GM18867 (cell line): Measurements from ENCODE around the gene ADAMTS2.
"Not testable (repeated sequence)": the region's sequence is repeated elsewhere in the genome, so short reads cannot be mapped to it uniquely, and the experiment has no call there.

Experiments
- ATAC-seq: cut with Tn5 transposase; IDR thresholded peaks from one replicate; pipeline ENCODE4 v1.9.1; 2021; ENCODE audit warnings: mild to moderate bottlenecking, moderate library complexity; ENCODE audit not compliant: unreplicated experiment

ADAMTS2 gene

DNA sequence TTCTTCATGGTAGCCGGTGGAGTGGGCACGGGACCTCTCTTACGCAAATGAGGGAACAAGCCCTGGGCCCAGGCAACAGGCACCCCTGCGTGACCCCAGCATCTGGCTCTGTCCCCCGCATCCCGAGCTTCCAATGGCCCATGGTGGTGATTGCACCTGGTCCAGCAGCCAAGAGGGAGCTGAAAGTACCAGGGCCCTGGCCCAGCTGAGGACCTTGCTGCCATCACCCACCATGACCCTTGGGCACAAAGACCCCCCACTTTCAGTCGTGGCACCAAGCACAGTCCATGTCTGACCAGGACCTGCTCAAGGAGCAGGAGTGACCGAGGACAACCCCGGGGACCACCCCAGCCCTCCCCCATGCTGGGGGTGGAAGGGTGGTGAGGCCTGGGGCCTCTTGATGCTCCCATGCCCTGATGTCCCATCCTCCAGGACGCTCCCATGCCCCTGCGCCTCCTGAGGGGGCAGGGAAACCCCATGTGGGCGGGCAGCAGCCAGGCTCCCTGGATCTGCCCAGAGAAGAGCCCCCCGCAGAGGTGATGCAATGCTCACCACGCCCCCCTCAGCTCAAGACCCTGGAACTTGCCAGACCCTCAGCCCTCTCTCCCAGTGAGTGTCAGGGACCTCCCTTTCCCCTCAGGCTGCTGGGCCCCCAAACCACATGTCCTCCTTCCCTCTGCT is 123.9 kb downstream of the ADAMTS2 start:
- no peak for ATAC-seq

DNA sequence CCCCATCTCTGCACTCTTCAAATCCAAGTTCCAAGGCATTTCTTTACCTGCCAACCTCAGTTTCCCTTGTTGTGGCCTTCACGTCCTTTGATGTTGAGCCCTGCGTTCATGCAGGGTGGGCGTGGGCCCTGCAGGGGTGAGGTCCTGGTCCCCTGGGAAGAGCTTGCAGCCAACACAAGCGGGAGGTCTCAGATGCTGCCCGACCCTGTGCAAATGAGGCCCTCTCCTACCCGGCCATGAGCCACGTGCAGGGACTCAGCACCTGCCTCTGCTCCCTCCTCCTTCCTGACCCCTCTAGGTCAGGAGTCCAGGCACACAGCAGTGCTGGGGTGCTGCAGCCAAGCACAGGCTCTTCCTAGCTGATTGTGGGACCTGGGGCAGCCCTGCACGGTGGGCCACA is 124.5 kb downstream of the ADAMTS2 start:
- no peak for ATAC-seq

DNA sequence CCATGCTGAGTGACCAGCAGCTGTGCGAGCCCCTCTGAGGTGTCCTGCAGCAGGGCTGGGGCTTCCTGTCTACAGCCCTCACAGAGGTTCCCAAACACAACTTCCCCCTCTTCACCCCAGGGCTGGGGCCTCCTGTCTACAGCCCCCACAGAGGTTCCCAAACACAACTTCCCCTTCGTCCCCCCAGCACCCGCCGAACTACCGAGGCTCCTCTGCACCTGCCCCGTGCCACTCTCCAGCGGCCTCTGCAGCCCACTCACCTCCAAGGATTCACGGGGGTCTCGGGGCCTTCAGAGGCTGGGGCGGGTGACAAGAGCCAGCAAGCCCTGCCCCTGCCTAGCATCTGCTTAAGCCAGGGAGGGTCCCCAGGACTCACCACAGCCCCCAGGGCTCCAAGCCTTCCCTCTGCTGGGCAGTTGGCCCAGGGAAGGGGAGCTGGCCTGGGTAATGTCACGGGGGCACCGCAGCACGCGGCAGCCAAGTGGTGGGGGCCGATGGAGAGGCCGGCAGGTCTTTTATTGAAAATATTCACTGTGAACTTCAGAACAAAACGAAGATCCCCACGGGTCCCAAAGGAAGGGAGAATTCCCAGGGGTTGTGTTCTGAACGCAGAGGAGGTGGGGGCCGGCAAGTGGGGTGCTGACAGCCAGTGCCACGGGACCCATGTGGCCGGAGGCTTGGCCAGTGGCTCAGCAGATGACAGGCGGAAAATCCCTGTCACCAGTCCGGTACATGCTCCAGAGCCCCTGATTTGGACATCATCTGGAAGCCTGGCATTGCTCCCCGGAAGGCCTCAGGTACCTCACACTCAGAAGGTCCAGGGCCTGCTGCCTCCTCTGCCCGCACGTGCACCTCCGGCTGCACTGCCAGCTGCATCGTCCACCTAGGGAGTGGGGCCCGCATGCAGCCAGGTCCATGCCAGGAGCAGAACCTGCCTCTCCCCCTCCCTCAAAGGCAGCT is 125.3 kb downstream of the ADAMTS2 start:
- ATAC-seq = no peak

DNA sequence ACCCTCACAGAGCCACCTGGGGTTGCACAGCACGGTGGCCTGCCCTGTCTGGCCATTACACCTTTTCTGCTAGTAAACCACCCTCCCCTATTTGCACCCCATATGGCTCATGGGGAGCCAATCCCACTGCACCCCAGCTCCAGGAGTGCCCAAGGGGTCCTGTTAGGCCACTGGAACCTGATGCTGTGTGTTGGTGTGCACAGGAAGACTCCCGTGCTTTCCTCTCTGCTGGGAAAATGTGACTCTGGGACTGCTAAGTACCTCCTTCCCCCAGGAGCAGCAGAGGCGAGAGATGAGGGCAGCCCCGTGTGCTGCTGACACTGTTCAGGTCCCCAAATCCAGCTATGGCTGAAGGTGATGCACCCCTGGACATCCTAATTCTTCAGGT is 126.3 kb downstream of the ADAMTS2 start:
- ATAC-seq = no peak

DNA sequence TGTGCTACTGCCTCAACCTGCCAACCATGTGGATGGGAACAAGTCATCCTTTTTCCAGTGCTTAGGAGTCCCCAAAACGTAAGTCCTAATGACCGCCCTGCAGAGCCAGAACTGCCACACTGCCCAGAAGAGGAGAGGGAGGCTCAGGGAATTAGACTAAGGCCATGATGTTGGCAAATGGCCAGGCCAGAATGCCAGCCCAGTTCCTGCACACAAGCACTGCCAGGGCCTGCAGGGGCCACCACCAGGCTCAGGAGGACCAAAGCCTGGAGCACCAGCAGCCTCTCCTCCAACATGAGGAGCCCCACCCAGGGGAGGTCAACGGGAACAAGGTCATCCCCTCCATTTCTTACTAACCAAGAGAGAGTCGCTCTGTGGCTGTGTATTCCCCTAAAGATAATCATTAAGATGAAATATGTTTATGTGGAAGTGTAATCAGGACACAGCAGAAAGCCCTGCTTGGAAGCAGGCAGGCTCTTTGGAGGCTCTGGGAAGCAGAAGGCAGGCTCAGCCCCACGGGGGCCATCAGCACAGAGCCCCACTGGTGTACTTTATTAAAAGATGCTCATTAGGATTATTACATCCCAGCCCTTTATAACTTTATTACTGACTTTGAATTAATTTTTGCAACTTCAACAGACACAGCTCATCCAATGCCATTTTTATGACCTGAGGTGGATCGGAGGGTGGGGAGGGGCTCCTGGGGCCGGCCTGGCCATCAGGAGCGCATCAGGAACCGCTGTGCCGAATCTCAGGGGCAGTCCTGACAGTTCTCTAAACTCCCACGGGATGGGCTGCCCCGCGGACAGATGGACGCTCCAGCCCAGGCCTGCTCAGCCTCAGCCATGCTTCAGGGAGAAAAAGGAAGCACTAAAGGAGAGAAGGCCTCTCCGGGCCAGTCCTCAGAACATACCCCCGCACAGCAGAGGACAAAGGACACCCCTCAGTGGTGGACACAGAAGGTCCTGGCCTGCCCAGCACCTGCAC is 127.0 kb downstream of the ADAMTS2 start:
- ATAC-seq = no peak

DNA sequence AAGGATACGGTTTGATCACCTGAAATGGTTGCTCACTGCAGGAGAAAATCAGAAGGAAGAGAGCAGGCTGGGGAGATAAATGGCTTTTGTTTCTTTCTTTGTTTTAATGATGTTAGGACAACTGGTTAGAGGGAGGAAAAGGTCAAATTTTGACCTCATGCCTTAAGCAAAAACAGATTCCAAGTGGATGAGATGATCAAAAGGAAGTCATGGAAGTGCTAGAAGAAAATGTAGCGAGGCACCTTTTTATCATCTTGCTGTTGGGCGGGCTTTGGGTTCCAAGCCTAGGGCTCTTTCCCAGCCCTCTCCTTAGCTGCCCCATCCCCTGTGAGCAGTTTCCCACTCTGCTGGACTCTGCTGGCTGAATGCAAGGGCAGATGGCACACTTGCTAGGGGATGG is 127.9 kb downstream of the ADAMTS2 start:
- no peak for ATAC-seq

DNA sequence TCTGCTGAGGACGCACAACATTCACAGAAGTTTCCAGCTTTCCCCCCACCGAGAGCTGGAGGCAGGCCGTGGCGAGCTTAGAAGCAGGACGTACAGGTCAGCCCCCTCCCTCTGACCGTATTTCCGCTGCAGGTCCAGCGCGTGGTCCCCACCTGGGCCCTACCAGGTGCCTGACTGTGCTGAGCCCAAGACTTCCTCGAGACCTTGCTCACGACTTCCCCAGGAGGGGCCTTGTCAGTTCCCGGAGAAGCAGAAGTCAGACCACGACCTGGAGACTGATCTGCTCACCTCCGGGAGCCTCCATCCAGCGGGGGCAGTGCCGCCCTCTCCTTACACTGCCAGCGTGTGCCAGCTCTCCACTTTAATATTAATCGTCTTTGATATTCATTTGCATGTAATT is 128.9 kb downstream of the ADAMTS2 start:
- not testable (repeated sequence) for ATAC-seq

DNA sequence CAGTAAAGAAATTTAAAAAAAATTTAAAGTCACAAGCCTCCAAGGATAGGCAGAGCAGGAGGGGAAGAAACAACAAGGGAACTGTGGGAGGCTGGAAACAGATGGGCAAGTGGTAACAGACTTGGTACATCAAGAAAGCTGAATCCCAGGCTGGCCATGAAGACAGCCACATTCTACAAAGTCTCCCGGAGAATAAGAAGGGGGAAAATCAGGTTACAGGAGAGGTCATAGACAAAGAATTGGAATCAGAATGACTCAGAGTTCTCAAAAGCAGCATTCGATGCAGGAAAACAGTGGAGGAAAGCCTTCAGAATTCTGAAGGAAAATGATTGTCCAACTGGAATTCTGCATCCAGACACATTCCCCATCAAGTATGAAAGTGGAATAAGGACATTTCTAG is 129.7 kb downstream of the ADAMTS2 start:
- no peak for ATAC-seq

DNA sequence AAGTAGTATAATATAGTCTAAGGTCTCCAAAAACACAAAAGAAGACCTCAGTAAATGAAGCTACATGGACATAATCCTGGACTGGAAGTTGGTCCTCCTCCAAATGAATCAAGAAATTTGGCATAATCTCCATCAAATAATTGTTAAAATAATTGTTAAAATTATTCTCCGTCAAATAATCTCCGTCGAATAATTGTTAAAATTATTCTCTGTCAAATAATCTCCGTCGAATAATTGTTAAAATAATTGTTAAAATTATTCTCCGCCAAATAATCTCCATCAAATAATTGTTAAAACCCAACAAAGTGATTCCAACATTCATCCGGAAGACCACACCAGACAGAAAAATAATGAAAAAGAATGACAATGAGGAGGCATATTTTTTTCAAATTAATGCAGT is 130.6 kb downstream of the ADAMTS2 start:
- ATAC-seq = no peak

DNA sequence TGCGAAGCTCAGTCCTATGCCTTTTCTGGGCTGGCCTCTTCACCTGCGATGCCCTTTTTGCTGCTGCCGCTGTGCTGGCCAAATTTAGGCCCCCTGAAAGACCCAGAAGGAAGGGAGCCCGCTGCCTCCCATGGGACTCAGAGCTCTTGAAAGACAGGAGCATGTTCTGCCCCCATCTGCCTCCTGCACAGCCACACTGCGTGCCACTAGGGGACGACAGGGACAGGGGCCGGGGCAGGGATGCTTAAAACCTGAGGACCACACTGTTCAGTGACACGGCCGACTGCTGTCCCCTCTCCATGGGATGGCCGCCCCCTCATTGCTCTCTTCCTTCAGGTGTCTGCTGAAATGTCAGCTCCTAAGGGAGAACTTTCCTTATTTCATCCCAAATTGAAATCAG is 132.4 kb downstream of the ADAMTS2 start:
- no peak for ATAC-seq

DNA sequence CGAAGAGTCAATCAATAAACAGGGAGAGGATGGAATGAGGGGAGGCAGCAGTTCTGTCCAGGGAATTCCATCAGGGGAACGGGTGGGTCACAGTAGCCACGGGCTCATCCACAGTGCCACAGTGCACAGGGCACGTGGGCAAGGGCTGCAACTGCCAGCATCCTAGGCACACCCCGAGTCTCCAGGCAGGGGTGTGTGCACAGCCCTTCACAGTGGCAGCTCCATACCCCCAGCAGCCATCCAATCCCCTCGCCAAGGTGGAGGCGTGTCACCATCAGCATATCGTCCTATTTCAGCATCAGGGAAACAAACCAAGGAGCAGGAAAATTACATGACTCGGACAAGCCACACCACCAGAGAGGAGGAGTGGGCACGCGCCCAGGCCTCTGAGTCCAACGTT is 133.6 kb downstream of the ADAMTS2 start:
- no peak for ATAC-seq

DNA sequence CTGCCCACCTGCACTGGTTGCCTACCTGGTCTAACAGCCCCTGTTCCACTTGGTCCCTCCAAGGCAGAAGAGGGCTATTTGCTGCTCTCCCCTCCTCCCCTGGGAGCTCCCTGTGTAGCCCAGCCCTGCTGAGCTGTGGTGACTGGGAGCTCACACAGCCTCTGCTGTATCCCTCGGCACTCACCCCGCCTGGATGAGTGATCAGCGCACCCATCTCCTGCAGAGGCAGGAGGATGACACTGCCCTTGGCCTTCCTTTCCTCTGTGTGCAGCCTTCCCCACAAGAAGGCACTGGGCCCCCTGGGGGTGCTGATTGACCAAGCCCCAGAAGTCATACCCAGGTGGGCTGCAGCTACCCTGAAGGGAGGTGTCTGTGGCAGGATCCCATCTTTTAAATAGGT is 134.2 kb downstream of the ADAMTS2 start:
- no peak for ATAC-seq

DNA sequence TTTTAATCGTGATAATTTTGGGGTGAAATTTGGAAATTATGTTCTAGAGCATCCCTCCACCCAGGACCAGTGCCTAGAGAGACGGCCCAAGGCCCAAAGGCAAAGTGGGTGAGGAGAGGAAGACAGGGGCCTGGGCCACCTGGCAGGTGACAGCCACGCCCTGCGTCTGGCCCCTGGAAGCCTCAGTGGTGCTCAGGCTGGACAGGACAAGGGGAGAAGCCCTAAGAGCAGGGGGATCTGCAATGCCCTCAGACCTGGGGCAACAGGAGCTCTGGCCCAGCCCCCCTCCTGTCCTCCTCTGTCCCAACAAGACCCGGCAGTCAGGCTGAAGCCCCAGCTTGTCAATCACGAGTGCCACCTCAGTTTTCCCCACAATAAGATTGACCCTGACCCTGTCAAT is 134.8 kb downstream of the ADAMTS2 start:
- no peak for ATAC-seq

DNA sequence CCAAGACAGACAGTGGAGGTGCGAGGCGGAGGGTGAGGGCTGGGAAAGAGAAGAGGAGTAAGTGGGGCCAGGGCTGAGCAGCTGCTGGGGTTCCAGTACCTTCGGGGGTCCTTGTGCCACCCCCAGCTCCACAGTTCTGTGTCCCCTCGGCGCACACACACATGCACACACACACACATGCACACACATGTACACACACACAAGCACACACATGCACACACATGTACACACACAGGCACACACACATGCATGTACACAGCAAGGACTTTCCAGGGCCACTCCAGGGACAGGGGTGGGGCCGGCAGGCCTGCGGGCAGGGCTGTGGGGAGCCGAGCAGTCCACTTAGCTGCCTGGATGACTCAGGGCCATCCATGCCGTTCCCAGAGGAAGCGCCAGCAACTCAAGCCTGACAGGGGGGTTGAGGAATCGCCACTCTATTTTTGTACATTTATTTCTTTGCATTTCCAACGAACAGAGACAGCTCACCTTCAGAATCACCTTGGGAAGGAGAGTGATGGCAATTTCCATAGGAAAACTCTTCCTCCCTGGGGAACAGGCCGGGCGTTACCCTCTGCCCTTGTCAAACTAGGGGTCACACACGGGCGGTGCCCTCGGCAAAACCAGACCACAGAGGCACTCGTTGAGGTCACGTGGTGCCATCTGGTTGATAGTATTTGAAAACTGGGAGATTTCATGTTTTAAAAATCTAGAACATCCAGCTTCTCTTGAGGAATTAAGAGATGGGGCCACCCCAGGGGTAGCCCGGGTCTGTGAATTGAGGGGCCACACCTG is 135.7 kb downstream of the ADAMTS2 start:
- ATAC-seq = no peak

DNA sequence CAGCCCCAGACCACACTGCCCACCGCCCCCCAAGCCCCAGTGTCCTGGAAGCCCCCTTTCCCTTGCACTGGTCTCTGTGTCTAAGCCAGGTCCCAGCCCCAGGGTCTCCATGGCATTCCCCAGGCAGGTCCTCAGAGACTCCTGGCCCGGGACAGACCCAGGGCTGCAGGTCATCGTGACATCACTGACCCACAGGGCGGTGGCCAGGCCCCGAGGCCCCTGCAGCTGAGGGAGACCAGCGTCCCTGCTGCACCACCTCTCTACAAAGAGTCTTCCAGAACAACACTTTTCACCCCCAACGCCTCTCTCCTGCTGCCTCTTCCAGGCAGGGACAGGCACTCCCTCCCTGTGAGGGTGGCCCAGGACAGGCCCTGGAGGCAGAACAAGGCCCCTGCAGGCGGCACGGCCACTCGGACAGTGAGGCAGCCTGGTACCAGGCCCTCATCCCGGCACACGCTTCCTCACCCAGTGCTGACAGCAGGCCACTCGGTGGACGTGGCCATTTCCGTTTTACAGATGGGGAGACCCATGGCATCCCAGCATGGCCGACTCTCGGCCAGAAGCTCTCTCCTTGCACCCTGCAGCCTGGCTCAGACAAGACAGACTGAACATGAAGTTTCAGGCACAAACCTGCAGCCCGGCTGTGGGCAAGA is 136.4 kb downstream of the ADAMTS2 start:
- no peak for ATAC-seq

DNA sequence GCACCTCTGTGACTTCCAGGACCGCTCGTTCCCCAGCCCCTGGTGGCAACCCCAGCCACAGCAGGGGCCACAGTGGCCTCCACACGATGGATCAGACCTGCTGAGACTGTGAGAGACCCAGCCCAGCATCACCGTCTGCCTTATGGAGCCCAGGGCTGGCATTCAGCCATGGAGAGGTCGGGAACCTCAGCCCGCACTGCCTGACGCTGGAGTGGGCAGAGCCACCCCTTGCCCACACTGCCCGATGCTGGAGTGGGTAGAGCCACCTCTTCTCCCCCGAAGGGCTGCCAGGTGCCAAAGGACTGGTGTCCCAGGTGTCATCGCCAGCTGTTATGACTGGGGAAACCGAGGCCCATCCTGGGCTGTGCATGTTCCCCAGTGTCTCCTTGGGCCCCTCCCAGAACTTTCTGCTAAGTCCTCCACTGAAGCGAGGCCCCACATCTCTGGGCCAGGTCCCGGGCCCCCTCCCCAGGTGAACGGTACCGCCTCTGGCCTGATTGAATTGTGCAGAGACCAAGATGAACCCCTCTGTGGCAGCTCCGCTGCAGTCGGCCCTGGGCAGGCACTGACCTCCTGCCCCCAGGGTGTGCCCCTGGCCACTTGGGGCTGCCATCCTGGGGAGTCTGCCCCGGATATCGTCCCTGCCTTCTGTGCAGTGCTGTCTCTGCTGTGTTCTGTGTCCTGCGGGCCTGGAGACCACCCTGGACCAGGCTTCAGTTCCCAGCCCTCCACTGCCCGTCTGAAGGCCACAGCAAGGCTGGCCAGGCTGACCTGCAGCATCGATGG is 137.1 kb downstream of the ADAMTS2 start:
- ATAC-seq = no peak

DNA sequence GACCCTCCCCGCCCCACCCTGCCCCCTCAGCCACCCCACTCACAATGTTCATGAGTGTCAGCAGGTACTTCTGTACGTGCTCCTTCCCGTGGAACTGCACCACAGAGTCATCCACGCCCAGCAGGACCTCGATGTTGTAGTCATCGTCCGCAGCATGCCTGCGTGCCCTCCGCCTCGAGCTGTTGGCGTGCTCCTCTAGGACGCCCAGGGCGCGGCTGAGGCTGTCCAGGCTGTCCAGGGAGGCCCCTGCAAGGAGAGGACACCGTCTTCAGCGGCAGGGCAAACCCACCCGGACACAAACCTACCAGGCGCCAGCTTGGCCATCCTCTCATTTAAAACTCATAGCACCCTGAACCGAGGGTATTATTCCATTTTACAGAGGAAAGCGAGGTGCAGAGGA is 137.8 kb downstream of the ADAMTS2 start:
- no peak for ATAC-seq

DNA sequence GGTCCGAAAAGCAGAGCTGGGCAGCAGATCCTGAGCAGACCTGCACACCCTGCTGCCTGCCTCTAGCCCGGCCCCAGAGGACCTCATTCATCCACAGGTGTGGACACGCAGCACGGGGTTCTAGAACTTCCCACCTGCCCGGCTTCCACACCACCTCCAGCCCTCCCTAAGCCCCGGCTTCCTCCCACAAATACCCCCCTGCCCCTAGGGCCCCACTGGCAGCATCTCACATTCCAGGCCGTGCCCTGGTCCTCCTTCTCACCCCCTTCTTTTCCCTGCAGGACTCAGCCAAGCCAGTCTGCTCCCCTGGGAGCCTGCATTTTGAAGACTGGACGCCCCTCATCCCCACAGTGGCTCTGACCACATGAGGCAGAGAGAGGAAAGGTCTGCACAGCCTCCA is 138.9 kb downstream of the ADAMTS2 start:
- ATAC-seq = no peak

DNA sequence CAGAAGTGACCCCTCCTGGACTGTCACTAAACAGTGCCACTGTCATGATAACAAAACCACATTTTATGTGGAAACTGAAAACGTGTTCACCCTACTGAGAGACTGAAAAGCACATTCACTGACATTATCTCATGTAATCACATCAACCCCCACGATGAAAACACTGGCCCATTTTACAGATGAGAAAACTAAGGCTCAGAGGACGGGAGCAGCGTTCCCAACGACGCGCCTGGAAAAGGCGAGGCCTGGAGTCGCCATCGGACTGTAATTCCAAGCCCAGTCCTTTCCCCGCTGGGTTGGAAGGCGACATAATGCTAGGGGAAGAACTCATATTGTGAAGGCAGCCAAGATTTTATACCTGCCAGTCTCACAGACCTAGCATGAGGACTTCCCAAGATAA is 140.0 kb downstream of the ADAMTS2 start:
- no peak for ATAC-seq
